NT2/D1 (cell line): ENCODE measurements around the gene CYSTM1.
"Not testable (repeated sequence)": the region's sequence is repeated elsewhere in the genome, so short reads cannot be mapped to it uniquely, and the experiment has no call there.

Source experiments
- DNase-seq: peaks from one replicate; pipeline ENCODE4 v3.0.0-alpha.2; 2011; ENCODE audit warnings: low read depth, low spot score
- H3K27me3 ChIP-seq: 2 replicates; pipeline ENCODE4 v1.6.0; 2011; ENCODE audit warnings: mild to moderate bottlenecking; ENCODE audit not compliant: insufficient read length, insufficient read depth
- H3K36me3 ChIP-seq: 2 replicates; pipeline ENCODE4 v1.6.1; 2011; ENCODE audit warnings: mild to moderate bottlenecking, low read length, mixed read lengths; ENCODE audit not compliant: insufficient read depth, insufficient read length
- H3K4me1 ChIP-seq: 2 replicates; pipeline ENCODE4 v1.5.1; 2011; ENCODE audit not compliant: insufficient read depth, insufficient read length
- H3K4me3 ChIP-seq: 2 replicates; pipeline ENCODE4 v1.5.1; 2011; ENCODE audit warnings: low read depth; ENCODE audit not compliant: insufficient read length
- H3K9ac ChIP-seq: 2 replicates; pipeline ENCODE4 v1.6.0; 2011; ENCODE audit warnings: low read depth; ENCODE audit not compliant: insufficient read length
- H3K9me3 ChIP-seq: 2 replicates; pipeline ENCODE4 v1.5.1; 2011; ENCODE audit warnings: mild to moderate bottlenecking, low read length; ENCODE audit not compliant: insufficient read depth
- SUZ12 ChIP-seq: IDR thresholded peaks from 2 replicates; pipeline ENCODE4 v1.6.1; 2011; ENCODE audit not compliant: insufficient read length, insufficient read depth; ENCODE audit errors: extremely low read depth
- YY1 ChIP-seq: IDR thresholded peaks from 2 replicates; pipeline ENCODE4 v1.6.1; 2011; ENCODE audit not compliant: insufficient read length, insufficient read depth
- ZNF274 ChIP-seq: IDR thresholded peaks from 2 replicates; pipeline ENCODE4 v1.6.1; 2011; ENCODE audit warnings: mild to moderate bottlenecking, low read depth, low read length

Gene CYSTM1

DNA sequence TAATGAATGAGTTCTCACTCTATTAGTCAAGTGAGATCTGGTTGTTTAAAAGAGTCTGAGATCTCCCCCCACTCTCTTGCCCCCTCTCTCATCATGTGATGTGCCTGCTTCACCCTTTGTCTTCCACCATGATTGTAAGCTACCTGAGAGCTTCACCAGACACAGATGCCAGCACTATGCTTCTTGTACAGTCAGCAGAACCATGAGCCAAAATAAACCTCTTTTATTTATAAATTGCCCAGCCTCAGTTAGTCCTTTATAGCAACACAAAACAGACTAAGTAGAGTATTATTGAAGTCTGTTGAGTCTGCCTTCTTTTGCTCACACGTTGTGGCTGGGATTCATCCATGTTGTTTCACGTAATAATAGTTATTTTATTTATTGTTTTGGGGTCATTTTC is 14.3 kb downstream of the CYSTM1 start:
- DNase-seq: no peak
- TF ChIP-seq ZNF274: no peak
- TF ChIP-seq SUZ12: no peak
- no peak for TF ChIP-seq YY1
- peaks cover under 1% of the 10 kb centered on the region for H3K36me3 ChIP-seq
- H3K27me3 ChIP-seq: no peaks in the 10 kb centered on the region
- H3K4me3 ChIP-seq: no peak overlapping the region
- H3K4me1 ChIP-seq: no peaks in the 10 kb centered on the region
- H3K9me3 ChIP-seq: no peaks in the 10 kb centered on the region
- no peak overlapping the region for H3K9ac ChIP-seq

DNA sequence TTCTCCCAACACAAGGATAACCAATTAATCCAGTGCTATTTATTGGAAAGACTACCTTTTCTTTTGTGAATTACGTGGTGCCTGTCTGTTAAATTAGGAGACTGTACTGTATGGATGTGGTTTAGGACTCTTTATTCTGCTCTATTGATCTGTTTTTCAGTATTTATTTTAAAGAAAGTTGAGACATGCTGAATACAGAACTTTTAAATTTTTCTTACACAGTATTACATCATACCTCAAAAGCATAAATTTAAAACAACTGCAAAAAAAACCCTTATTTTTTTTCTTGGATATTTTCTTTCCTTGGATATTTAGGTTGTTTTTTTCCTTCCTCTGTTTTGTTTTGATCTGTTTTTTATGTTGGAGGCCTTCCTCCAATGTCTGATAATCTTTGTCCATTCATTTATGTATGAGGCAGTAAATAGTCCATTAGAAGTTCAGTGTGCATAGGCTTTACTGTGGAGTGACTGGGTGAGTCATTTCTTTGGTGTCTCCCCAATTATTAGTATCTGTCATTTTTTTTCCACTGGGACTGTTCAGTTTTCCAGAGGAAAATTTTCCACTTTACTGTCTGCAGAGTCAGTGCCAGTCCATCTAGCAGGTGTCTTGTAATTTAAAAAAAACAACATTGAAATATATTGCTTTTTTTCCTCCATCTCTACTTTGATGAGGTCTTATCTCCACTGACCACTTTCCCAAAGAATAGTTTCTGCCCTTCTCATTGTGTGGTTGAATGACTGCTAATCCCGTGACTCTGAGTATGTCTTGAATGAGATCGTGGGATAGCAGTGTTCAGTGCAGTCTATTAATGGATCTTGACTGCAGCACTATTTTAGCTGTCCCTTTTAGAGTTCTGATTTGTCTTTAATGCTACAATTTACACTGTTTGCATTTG is 15.2 kb downstream of the CYSTM1 start:
- no peak for DNase-seq

DNA sequence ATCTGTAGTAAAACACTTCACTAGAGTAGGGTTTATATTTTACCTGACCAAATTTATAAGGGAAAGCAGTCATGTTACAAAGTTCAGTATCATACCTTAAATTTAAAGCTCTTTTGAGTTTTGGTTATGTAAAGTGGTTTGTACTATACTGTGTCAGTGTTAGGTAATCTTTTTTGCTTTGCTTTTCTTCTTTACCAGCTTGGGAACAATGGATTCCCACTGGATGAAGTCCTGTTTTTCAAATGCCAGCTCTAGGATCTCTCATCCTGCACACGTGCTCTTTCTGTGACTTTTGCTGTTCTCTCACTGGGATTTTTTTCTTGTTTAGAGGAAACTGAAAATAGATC is 15.9 kb downstream of the CYSTM1 start:
- no peak overlapping the region for H3K9ac ChIP-seq
- no peak overlapping the region for H3K4me3 ChIP-seq
- H3K27me3 ChIP-seq: no peaks in the 10 kb centered on the region
- DNase-seq: no peak
- TF ChIP-seq YY1 (no peak), SUZ12 (no peak), ZNF274 (no peak)
- H3K36me3 ChIP-seq: peaks cover 5% of the 10 kb centered on the region
- H3K9me3 ChIP-seq: no peaks in the 10 kb centered on the region
- no peaks in the 10 kb centered on the region for H3K4me1 ChIP-seq

More for the DNA sequence above, 15.2 kb downstream of the CYSTM1 start:
- Histone ChIP-seq H3K36me3 (peaks cover 5% of the 10 kb centered on the region), H3K4me3 (no peak overlapping the region), H3K27me3 (no peaks in the 10 kb centered on the region), H3K9ac (no peak overlapping the region), H3K4me1 (no peaks in the 10 kb centered on the region), H3K9me3 (no peaks in the 10 kb centered on the region)
- TF ChIP-seq SUZ12: no peak
- no peak for TF ChIP-seq YY1
- TF ChIP-seq ZNF274: no peak

DNA sequence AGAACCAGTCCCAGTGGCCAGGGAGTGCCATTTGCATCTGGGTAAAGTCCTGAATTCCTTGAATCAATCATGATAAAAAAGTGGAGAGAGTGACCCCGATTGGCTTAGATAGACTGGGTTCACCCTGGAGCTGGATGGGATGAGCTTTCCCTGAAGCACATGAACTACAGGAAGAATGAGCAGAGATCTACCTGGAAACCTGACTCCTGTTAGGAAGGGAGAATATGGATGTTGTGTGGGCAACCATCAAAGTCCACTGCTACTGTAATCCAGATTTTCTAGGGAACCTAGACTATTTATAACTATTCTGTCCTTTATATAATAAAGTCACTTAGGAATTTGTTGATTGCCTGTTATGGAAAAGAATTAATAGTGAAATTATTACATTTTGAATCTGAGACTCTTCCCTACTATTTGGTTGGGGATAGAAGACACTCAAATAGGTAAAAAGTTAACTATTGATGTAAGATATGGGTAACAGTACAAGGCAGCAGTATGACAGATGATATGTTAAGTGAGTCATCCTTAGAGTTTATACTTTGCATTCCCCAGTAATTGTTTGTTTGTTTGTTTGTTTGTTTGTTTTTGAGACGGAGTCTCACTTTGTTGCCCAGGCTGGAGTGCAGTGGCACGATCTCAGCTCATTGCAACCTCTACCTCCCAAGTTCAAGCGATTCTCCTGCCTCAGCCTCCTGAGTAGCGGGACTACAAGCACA is 17.9 kb downstream of the CYSTM1 start:
- DNase-seq: no peak
- Histone ChIP-seq H3K4me3 (no peak overlapping the region), H3K9me3 (no peaks in the 10 kb centered on the region), H3K9ac (no peak overlapping the region), H3K36me3 (peaks cover 5% of the 10 kb centered on the region), H3K4me1 (no peaks in the 10 kb centered on the region), H3K27me3 (no peaks in the 10 kb centered on the region)
- TF ChIP-seq SUZ12: no peak
- no peak for TF ChIP-seq ZNF274
- no peak for TF ChIP-seq YY1

DNA sequence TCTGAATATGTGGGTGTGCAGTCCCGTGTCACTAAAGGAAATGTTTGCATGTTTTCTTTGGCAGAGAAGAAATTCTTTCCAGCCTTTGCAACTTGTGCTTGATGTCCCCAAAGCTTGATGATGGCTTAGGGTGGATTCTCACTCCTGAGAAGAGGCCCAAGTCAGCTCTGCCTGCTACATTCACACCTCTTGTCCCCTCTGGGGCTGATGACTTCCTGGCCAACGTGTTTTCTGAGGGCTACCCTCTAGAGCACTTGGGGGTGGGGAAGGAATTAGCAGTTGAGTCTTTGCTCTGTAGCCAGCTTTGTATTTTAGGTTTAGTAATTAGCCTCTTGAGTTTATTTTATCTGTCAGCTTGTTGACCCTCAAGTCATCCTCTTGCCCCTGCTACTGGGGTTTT is 19.7 kb downstream of the CYSTM1 start:
- no peak overlapping the region for H3K9ac ChIP-seq
- no peaks in the 10 kb centered on the region for H3K27me3 ChIP-seq
- H3K36me3 ChIP-seq: peaks cover 5% of the 10 kb centered on the region
- TF ChIP-seq YY1 (no peak), SUZ12 (no peak), ZNF274 (no peak)
- no peaks in the 10 kb centered on the region for H3K9me3 ChIP-seq
- DNase-seq: no peak
- H3K4me3 ChIP-seq: no peak overlapping the region
- H3K4me1 ChIP-seq: no peaks in the 10 kb centered on the region

DNA sequence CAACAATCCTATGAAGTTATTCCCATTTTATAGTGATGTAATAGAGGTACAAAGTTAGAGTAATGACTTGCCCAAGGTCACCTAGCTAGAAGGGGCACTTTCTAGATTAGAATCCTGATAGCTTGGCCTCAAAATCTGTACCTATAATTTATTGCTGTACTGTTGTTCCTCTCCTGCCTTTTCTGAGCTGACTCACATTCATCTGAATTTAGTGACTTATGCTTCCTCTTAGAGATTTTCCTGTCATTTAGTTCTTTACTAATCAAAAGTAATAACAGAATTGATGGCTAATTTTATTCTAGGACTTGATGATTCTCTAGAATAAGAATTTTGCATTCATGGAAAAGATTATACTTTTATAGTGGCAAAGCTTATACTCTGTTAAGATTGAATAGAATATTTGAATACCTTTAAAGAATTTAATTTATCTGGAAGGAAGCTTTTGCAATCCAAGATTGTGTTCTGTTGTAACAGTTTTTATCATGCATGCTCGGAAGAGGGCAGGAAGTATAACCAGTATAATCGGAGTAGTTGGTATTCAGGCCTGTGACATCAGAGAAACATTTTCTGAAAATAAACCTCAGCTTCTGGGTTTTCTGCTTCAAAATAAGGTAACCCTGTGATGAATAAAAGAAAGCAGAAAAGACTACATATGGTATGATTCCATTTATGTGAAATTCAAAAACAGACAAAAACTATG is 21.3 kb downstream of the CYSTM1 start:
- Histone ChIP-seq H3K27me3 (no peaks in the 10 kb centered on the region), H3K36me3 (peaks cover 5% of the 10 kb centered on the region), H3K4me1 (no peaks in the 10 kb centered on the region), H3K9ac (no peak overlapping the region), H3K4me3 (no peak overlapping the region), H3K9me3 (no peaks in the 10 kb centered on the region)
- no peak for DNase-seq
- TF ChIP-seq ZNF274 (no peak), SUZ12 (no peak), YY1 (no peak)

DNA sequence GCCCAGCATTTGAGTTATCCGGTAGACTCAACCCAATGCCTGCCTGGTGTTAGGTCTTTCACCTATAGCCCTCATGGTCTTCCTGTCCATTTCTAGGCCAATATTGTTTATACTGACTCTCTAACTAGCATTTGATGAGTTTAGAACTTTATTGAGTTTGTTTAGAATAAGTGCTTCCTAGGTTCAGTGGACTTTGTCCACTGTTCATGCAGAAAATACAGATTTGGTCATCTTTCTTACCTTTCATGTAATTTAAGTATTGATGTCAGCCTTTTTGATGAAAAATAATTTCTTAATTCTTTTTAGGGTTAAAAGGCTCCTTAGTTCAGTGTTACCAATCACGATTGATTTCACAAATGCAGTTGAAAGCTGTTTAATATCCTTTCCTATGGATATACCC is 22.0 kb downstream of the CYSTM1 start:
- no peaks in the 10 kb centered on the region for H3K4me1 ChIP-seq
- H3K36me3 ChIP-seq: peaks cover 5% of the 10 kb centered on the region
- no peaks in the 10 kb centered on the region for H3K9me3 ChIP-seq
- H3K27me3 ChIP-seq: no peaks in the 10 kb centered on the region
- no peak overlapping the region for H3K4me3 ChIP-seq
- DNase-seq: no peak
- TF ChIP-seq SUZ12 (no peak), YY1 (no peak), ZNF274 (no peak)
- H3K9ac ChIP-seq: no peak overlapping the region

DNA sequence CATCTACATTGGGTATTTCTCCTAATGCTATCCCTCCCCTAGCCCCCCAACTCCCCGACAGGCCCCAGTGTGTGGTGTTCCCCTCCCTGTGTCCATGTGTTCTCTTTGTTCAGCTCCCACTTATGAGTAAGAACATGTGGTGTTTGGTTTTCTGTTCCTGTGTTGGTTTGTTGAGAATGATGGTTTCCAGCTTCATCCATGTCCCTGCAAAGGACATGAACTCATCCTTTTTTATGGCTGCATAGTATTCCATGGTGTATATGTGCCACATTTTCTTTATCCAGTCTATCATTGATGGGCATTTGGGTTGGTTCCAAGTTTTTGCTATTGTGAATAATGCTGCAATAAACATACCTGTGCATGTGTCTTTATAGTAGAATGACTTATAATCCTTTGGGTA is 23.9 kb downstream of the CYSTM1 start:
- DNase-seq, H3K4me3 ChIP-seq, H3K9ac ChIP-seq, H3K36me3 ChIP-seq, H3K4me1 ChIP-seq, H3K27me3 ChIP-seq, H3K9me3 ChIP-seq: not testable (repeated sequence)
